IPS DF 6.9 (cell line): ENCODE measurements around the gene GATAD2A.

Experiments
- DNase-seq: peaks from one replicate; pipeline ENCODE4 v3.0.0-alpha.2; 2013; ENCODE audit warnings: low read depth, low spot score
- H3K27ac ChIP-seq: one replicate; pipeline ENCODE4 v1.5.1; 2013; ENCODE audit warnings: low read length, control low read depth
- H3K27me3 ChIP-seq: 2 replicates; pipeline ENCODE4 v1.6.1; 2013; ENCODE audit warnings: mild to moderate bottlenecking, low read length; ENCODE audit not compliant: control insufficient read depth, insufficient read depth
- H3K36me3 ChIP-seq: 2 replicates; pipeline ENCODE4 v1.6.1; 2013; ENCODE audit warnings: low read length; ENCODE audit not compliant: control insufficient read depth, insufficient read depth
- H3K4me1 ChIP-seq: 2 replicates; pipeline ENCODE4 v1.6.1; 2013; ENCODE audit warnings: low read length; ENCODE audit not compliant: control insufficient read depth, insufficient read depth
- H3K4me3 ChIP-seq: 2 replicates; pipeline ENCODE4 v1.5.1; 2013; ENCODE audit warnings: mild to moderate bottlenecking, low read length
- H3K9me3 ChIP-seq: 2 replicates; pipeline ENCODE4 v1.6.1; 2013; ENCODE audit warnings: low read length, inconsistent platforms; ENCODE audit not compliant: control insufficient read depth, insufficient read depth
- WGBS: extraction: QIAGEN DNeasy Blood & Tissue Kit; methylation state at CpG from one replicate; pipeline ENCODE4 v1.1.7; 2013; ENCODE audit warnings: mixed read lengths, missing lambda C conversion rate; ENCODE audit not compliant: insufficient read length, insufficient coverage; 5-methylcytosine and 5-hydroxymethylcytosine counted together

Gene GATAD2A

DNA sequence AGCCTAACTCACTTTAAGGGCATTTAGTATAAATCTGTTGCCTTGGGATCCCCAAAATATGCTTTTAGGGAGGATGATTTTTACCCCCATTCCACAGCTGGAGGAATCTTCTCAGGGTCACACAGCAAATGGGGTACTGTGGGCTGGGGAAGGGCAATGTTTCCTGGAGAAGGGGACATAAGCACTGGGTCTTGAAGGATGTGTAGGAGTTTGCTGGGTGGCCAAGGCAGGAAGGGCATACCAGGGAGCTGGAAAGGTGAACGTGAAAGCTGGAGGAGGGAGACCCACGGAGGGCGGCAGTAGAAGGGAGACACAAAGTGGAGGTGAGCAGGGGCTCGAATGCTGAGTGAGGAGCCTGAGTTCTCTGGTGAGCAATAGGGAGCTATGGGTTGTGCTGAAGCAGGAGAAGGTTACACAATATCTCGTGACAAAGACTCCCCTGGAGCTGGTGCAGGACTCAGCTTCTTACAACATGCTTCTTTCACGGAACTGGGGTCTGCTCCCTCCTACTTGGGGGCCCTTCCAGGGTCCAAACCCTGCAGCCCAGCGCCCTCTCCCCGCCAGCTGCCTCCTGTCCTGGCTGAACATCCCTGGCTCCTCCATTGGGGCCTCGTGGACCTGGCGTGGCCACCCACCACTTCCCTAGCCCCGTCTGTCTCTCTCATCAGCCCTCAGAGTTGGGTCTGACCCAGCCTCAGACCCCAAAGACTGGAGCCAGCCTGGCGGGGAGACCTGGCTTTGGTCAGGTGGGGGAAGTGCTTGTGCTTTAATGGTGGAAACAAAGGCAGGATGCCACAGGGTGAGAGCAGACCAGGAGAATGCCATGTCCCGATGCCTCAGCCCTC, 143.7 kb downstream of the GATAD2A start:
- H3K27ac ChIP-seq = no peak overlapping the region

DNA sequence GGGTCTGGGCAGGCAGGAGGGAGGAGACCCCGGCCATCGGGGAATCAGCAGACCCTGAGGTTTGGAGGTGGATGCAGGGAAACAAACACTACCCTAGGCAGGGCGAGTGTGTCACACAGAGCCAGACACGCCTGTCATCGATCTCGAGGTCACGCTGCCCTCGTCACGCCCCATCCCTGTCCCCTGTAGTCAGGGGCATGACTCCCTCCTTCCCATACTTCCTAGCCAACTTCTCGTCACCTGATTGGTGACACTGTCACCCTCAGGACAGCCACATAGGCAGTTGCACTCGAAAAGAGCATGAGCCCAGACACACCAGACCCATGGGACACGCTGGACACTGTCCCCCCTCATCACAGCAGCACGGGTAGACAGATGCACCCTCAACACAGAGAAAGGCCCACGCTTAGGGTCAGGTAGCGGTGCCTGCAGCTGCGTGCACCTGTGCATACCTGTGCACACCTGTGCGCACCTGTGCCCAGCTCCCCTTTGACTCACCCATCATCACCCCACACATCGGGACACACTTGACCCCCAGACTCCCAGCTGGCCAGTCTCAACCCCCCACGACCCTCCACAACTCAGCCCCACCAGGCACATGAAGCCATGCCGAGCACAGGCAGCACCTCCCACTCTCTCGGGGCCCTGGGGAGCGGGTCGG, 144.5 kb downstream of the GATAD2A start:
- Histone ChIP-seq H3K4me1 (no peaks in the 10 kb centered on the region; the same call in 1 of the 2 replicates), H3K4me3 (no peak overlapping the region), H3K27ac (no peak overlapping the region), H3K9me3 (no peaks in the 10 kb centered on the region), H3K36me3 (no peaks in the 10 kb centered on the region), H3K27me3 (no peaks in the 10 kb centered on the region)
- no CpG with 5 or more reads among the region's 23 CpGs for WGBS
- DNase-seq = no peak

More for the DNA sequence above, 143.7 kb downstream of the GATAD2A start:
- Histone ChIP-seq H3K9me3 (no peaks in the 10 kb centered on the region), H3K4me1 (no peaks in the 10 kb centered on the region; the same call in 1 of the 2 replicates), H3K4me3 (no peak overlapping the region), H3K27me3 (no peaks in the 10 kb centered on the region), H3K36me3 (peaks cover 3% of the 10 kb centered on the region; the same call in 1 of the 2 replicates)
- DNase-seq = no peak
- no CpG with 5 or more reads among the region's 13 CpGs for WGBS

DNA sequence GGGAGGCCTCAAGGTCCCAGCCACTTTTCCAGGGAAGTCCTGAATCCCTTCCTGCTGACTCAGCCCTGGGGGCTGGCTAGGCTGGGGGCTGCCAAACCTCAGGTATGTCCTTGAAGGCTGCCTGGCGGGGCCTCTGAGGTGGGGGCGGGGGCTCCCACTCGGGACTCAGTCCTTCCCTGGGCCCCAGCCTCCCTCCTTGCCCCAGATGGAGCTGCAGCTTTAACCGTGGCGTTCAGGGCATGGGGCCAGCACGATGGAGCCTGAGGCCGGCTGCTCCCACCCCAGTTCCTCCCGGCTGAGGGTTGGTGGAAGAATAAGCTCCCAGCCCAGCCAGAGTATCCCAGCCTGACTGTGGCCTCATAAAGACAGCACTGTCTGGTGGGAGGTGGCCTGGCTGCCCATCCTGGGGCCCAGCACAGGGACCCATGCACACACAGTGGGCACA, 145.0 kb downstream of the GATAD2A start:
- H3K36me3 ChIP-seq = no peaks in the 10 kb centered on the region
- H3K4me3 ChIP-seq = no peak overlapping the region
- H3K9me3 ChIP-seq = no peaks in the 10 kb centered on the region
- no peak overlapping the region for H3K27ac ChIP-seq
- no peak for DNase-seq
- no peaks in the 10 kb centered on the region; the same call in 1 of the 2 replicates for H3K4me1 ChIP-seq
- H3K27me3 ChIP-seq = no peaks in the 10 kb centered on the region
- no CpG with 5 or more reads among the region's 8 CpGs for WGBS

DNA sequence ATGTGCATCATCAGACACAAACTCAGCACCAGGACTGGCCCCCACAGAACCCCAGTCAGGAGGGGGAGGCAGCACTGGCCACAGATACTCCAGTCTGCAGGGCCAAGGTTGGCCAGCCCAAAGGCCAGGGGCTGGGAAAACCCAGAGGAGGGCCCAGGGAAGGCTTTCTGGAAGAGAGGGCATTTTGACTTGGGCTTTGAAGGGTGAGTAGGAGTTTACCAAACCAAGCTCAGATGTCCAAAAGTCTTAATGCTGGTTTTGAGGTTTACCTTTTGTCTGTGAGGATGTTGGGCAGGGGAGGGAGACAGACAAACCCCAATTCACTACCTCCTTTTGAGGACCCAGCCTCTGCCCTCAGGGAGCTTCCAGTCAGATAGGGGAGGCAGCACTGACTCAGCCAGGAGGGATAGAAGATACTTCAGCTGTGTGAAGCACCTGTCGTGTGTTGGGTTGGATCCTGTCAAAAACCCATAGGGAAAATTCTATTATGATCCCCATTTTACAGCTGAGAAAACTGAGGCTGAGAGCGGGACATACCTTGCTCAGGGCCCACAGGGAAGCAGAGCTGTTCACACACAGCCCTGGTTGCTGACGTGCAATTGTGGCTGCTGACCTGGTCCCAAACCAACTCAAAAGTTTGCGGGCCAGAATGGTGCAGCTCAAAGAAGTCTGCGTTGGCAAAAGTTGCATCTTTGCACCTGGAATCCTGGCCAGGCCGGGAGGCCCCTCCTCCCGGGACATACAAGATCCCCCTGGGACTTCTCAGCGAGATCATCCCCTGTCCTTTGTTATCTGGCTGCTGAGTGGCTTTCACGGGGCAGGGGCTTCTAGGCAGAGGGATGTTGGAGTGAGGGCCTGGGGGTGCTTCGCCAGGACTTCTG, 145.7 kb downstream of the GATAD2A start:
- Histone ChIP-seq H3K27me3 (no peaks in the 10 kb centered on the region), H3K9me3 (no peaks in the 10 kb centered on the region), H3K27ac (no peak overlapping the region), H3K4me1 (no peaks in the 10 kb centered on the region; the same call in 1 of the 2 replicates), H3K36me3 (no peaks in the 10 kb centered on the region), H3K4me3 (no peak overlapping the region)
- DNase-seq = no peak
- WGBS = no CpG with 5 or more reads among the region's 10 CpGs

DNA sequence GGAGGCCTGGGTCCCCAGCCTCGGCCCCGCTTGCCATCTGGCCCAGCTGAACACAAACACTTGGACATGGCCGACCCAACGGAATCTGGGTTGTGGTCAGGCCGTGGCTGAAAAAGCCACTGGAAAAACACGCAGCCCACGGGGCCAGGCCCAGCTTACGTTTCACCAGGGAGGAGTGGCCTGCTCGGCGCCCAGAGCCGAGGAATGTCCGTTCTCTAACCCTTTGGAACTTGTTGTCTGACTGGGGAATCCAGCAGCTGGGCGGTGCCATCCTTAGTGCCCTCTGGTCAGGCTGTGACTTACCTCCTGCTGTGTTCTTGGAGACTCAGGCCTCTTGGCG, 146.3 kb downstream of the GATAD2A start:
- no CpG with 5 or more reads among the region's 14 CpGs for whole genome bisulfite sequencing

DNA sequence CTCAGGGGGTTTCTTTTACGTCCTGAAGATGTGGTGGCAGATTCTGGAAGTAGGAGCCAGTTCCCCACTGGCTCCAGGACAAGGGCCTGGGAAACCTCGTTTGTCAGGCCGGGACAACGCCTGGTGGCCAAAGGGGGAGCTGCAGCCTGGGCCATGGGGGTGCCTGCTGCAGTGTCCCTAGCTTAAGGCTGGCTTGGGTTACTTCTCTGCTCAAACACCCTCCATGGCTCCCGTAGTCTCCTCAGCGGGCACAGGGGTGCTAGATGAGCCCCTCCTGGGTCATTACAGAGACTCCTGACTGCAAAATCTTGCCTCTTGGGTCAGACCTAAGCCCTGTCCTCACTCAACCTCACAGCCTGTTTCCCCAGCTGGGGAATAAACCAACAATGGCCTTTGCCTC, 147.3 kb downstream of the GATAD2A start:
- Histone ChIP-seq H3K27me3 (no peaks in the 10 kb centered on the region), H3K36me3 (no peaks in the 10 kb centered on the region), H3K9me3 (no peaks in the 10 kb centered on the region), H3K27ac (no peak overlapping the region), H3K4me3 (no peak overlapping the region), H3K4me1 (no peaks in the 10 kb centered on the region; the same call in 1 of the 2 replicates)
- DNase-seq = no peak
- WGBS = no CpG with 5 or more reads among the region's 6 CpGs

More for the DNA sequence above, 146.3 kb downstream of the GATAD2A start:
- DNase-seq = no peak
- no peak overlapping the region for H3K27ac ChIP-seq
- H3K27me3 ChIP-seq = no peaks in the 10 kb centered on the region
- H3K4me1 ChIP-seq = no peaks in the 10 kb centered on the region; the same call in 1 of the 2 replicates
- H3K9me3 ChIP-seq = no peaks in the 10 kb centered on the region
- H3K4me3 ChIP-seq = no peak overlapping the region
- no peaks in the 10 kb centered on the region for H3K36me3 ChIP-seq

DNA sequence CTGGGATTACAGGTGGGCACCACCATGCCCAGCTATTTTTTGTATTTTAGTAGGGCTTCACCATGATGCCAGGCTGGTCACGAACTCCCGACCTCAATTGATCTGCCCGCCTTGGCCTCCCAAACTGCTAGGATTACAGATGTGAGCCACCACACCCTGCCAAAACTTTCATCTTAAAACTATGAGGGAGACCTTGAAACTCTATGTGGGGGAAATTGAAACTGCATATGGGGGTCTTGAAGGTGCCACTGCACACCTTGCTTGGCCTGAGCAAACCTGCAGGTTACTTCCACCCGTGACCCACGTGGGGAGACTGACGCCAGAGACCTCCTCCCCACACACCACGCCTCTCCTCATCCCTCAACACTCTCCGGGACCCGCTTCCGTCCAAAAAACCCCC, 148.2 kb downstream of the GATAD2A start:
- Histone ChIP-seq H3K27me3 (no peaks in the 10 kb centered on the region), H3K36me3 (no peaks in the 10 kb centered on the region), H3K4me1 (no peaks in the 10 kb centered on the region; the same call in 1 of the 2 replicates), H3K4me3 (no peak overlapping the region), H3K9me3 (no peaks in the 10 kb centered on the region), H3K27ac (no peak overlapping the region)
- 100% methylated on average over 2 of the region's 10 CpGs for WGBS
- DNase-seq = no peak

DNA sequence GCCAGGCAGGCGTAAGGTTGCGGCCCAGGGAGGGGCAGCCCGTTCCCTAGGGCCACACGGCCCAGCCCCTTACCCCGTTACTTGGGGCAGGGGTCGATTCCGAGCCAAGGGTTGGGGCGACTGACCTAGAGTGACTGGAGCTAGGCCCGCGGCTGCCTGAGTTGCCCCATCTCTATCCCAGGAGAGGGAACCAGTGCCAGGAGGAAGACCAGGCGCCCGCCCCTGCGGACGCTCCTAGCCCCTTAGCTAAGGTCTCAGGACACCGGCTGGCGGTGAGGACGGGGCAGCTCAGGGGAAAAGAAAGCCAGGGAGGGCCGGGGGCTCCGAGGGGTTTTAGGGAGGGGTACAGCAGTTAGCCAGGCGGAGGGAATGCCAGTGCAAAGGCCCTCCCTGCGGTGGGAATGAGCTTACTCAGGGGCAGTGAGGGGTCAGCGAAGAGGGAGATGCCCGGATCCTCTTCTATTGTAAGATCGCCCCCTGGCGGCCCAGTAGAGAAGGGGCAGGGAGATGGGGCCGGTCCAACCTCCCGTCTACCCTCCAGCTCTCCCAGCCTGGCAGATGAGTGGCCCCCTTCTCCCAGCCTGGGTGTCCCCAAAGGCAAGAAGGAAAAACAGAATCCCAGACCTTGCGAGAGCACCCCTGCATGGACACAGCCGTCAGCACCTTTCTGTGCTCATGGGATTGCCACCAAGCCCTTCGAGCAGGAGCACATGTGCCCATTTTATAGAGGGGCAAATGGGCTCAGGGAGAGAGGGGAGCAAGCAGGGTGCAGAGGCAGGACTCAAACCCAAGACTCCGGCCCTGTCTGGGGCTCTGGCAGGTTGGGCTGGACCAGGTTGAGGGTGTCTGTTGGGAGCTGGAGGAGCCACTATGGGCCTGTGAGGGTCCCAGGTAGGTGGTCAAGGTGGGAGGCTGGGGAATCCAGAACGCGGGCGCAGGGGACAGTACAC, 148.9 kb downstream of the GATAD2A start:
- H3K36me3 ChIP-seq = no peaks in the 10 kb centered on the region
- no CpG with 5 or more reads among the region's 34 CpGs for WGBS
- H3K4me3 ChIP-seq = no peak overlapping the region
- no peaks in the 10 kb centered on the region for H3K27me3 ChIP-seq
- no peaks in the 10 kb centered on the region for H3K9me3 ChIP-seq
- H3K4me1 ChIP-seq = no peaks in the 10 kb centered on the region; the same call in 1 of the 2 replicates
- H3K27ac ChIP-seq = no peak overlapping the region
- DNase-seq = no peak

DNA sequence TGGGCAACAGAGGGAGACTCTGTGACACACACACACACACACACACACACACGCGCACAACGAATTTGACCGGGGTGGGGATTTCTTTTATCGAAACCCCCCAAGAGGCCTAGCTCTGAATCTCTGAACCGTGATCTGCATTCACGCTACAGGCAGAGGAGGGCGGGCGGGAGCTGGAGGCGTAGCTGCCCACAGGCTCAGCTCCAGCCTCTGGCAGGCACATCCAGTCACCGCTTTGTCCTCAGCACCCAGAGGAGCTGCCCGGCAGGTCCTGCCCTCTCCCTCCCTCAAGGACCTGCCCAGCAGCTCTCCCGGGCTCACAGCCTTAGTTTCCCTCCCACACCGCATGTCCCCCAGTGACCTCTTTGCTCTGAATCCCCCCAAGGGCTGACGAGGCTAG, 152.6 kb downstream of the GATAD2A start:
- H3K4me1 ChIP-seq = peaks cover 2% of the 10 kb centered on the region
- no peaks in the 10 kb centered on the region for H3K36me3 ChIP-seq
- H3K4me3 ChIP-seq = no peak overlapping the region
- DNase-seq = no peak
- H3K27me3 ChIP-seq = no peaks in the 10 kb centered on the region
- WGBS = no CpG with 5 or more reads among the region's 15 CpGs
- H3K9me3 ChIP-seq = no peaks in the 10 kb centered on the region
- H3K27ac ChIP-seq = no peak overlapping the region
